ENCODE measurements around the gene LINC01488. TPM values are rescaled to one million over a fixed set of nuclear protein-coding genes. Genes with fewer than 3 reads are reported as not detected.
A peak's percentile ranks its signal among the peaks of the same experiment; 100 is the strongest.

Gene LINC01488
- total and polyA plus RNA-seq, 2 of the 13 experiments (the other 11 are each of a cell fraction or from before 2014, with no cell fraction given), result 0.26 to 0.58 TPM

DNA sequence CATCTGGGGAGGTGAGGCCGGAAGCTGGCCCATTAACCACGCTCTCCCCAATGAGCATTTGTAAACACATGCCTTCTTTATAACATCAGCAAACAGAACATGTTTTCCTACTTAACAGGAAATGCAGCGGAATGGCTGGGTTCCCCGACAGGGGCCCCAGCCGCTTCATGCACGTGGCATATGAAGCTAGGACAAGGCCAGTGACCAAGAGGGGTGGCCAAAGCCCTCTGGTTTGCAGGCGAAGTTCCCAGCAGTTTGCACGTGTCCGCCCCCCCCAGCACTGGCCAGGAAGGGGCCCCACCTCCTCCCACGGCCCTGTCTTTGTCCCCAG, 38.7 kb upstream of the LINC01488 start (continued):
- TF ChIP-seq DNMT1 (CRISPR knock-in tag; IDR thresholded peaks at IDR 0.05) (no peak), WIZ (CRISPR knock-in tag; IDR thresholded peaks at IDR 0.05) (no peak), SNAPC2 (CRISPR knock-in tag; IDR thresholded peaks at IDR 0.05) (peak; percentile 88), TAF15 (IDR thresholded peaks at IDR 0.05; ENCODE audit: low read depth, low read length, poor library complexity, severe bottlenecking) (no peak), SIX4 (CRISPR knock-in tag; IDR thresholded peaks at IDR 0.05) (no peak), ZNF484 (CRISPR knock-in tag; IDR thresholded peaks at IDR 0.05; ENCODE audit: borderline replicate concordance, low read depth) (no peak), ZFP82 (CRISPR knock-in tag; IDR thresholded peaks at IDR 0.05; ENCODE audit: borderline replicate concordance) (0 out of 2 replicates have a peak, but pooled peaks have one; percentile 51), BRCA1 (CRISPR knock-in tag; IDR thresholded peaks at IDR 0.05) (no peak), ZNF225 (CRISPR knock-in tag; IDR thresholded peaks at IDR 0.05) (peak; percentile 75), TCF7L2 (IDR thresholded peaks at IDR 0.05; ENCODE audit: low read depth, low read length) (no peak), ZNF543 (CRISPR knock-in tag; IDR thresholded peaks at IDR 0.05) (0 out of 2 replicates have a peak, but pooled peaks have one; percentile 52), MIXL1 (CRISPR knock-in tag; IDR thresholded peaks at IDR 0.05) (peak; percentile 89), TP53 (CRISPR knock-in tag; conservative IDR thresholded peaks at IDR 0.05) (no peak), NONO (IDR thresholded peaks at IDR 0.05) (no peak), NONO (CRISPR knock-in tag; conservative IDR thresholded peaks at IDR 0.05) (no peak), HHEX (CRISPR knock-in tag; IDR thresholded peaks at IDR 0.05) (0 out of 2 replicates have a peak, but pooled peaks have one; percentile 14), GZF1 (CRISPR knock-in tag; IDR thresholded peaks at IDR 0.05) (no peak), ZNF510 (CRISPR knock-in tag; IDR thresholded peaks at IDR 0.05; ENCODE audit: low read depth) (no peak), SP2 (CRISPR knock-in tag; IDR thresholded peaks at IDR 0.05) (peak; percentile 31; the same call in 1 of the 2 replicates)
- TF ChIP-seq, protein P1, sequence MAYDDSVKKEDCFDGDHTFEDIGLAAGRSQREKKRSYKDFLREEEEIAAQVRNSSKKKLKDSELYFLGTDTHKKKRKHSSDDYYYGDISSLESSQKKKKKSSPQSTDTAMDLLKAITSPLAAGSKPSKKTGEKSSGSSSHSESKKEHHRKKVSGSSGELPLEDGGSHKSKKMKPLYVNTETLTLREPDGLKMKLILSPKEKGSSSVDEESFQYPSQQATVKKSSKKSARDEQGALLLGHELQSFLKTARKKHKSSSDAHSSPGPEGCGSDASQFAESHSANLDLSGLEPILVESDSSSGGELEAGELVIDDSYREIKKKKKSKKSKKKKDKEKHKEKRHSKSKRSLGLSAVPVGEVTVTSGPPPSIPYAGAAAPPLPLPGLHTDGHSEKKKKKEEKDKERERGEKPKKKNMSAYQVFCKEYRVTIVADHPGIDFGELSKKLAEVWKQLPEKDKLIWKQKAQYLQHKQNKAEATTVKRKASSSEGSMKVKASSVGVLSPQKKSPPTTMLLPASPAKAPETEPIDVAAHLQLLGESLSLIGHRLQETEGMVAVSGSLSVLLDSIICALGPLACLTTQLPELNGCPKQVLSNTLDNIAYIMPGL (CRISPR knock-in tag; IDR thresholded peaks at IDR 0.05; ENCODE audit: borderline replicate concordance in 1 of 2, low read depth in 1 of 2), result peak; percentile 59 to 63; a peak in 2 of 4 replicates
- TF ChIP-seq, protein P2, sequence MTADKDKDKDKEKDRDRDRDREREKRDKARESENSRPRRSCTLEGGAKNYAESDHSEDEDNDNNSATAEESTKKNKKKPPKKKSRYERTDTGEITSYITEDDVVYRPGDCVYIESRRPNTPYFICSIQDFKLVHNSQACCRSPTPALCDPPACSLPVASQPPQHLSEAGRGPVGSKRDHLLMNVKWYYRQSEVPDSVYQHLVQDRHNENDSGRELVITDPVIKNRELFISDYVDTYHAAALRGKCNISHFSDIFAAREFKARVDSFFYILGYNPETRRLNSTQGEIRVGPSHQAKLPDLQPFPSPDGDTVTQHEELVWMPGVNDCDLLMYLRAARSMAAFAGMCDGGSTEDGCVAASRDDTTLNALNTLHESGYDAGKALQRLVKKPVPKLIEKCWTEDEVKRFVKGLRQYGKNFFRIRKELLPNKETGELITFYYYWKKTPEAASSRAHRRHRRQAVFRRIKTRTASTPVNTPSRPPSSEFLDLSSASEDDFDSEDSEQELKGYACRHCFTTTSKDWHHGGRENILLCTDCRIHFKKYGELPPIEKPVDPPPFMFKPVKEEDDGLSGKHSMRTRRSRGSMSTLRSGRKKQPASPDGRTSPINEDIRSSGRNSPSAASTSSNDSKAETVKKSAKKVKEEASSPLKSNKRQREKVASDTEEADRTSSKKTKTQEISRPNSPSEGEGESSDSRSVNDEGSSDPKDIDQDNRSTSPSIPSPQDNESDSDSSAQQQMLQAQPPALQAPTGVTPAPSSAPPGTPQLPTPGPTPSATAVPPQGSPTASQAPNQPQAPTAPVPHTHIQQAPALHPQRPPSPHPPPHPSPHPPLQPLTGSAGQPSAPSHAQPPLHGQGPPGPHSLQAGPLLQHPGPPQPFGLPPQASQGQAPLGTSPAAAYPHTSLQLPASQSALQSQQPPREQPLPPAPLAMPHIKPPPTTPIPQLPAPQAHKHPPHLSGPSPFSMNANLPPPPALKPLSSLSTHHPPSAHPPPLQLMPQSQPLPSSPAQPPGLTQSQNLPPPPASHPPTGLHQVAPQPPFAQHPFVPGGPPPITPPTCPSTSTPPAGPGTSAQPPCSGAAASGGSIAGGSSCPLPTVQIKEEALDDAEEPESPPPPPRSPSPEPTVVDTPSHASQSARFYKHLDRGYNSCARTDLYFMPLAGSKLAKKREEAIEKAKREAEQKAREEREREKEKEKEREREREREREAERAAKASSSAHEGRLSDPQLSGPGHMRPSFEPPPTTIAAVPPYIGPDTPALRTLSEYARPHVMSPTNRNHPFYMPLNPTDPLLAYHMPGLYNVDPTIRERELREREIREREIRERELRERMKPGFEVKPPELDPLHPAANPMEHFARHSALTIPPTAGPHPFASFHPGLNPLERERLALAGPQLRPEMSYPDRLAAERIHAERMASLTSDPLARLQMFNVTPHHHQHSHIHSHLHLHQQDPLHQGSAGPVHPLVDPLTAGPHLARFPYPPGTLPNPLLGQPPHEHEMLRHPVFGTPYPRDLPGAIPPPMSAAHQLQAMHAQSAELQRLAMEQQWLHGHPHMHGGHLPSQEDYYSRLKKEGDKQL (CRISPR knock-in tag; IDR thresholded peaks at IDR 0.05; ENCODE audit: low read depth), result peak; percentile 77
- TF ChIP-seq, protein P3, sequence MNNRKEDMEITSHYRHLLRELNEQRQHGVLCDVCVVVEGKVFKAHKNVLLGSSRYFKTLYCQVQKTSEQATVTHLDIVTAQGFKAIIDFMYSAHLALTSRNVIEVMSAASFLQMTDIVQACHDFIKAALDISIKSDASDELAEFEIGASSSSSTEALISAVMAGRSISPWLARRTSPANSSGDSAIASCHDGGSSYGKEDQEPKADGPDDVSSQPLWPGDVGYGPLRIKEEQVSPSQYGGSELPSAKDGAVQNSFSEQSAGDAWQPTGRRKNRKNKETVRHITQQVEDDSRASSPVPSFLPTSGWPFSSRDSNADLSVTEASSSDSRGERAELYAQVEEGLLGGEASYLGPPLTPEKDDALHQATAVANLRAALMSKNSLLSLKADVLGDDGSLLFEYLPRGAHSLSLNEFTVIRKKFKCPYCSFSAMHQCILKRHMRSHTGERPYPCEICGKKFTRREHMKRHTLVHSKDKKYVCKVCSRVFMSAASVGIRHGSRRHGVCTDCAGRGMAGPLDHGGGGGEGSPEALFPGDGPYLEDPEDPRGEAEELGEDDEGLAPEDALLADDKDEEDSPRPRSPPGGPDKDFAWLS (CRISPR knock-in tag; IDR thresholded peaks at IDR 0.05; ENCODE audit: borderline replicate concordance), result no peak
- TF ChIP-seq, protein P4, sequence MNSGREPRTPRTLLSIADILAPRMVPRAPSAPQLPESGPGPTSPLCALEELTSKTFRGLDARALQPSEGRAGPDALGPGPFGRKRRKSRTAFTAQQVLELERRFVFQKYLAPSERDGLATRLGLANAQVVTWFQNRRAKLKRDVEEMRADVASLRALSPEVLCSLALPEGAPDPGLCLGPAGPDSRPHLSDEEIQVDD (CRISPR knock-in tag; IDR thresholded peaks at IDR 0.05; ENCODE audit: borderline replicate concordance), result peak; percentile 76; the same call in 1 of the 2 replicates
